Measurements from ENCODE around the gene IRF2BP1.

- no peak for TF ChIP-seq ISL1 (CRISPR knock-in tag; IDR thresholded peaks at IDR 0.05)
- no peak for TF ChIP-seq GLIS3 (CRISPR knock-in tag; IDR thresholded peaks at IDR 0.05)
- no peak for TF ChIP-seq ARNTL (CRISPR knock-in tag; IDR thresholded peaks at IDR 0.05; ENCODE audit: borderline replicate concordance, low read depth)
- no peak for TF ChIP-seq ZFP3 (CRISPR knock-in tag; IDR thresholded peaks at IDR 0.05)
- TF ChIP-seq ZNF565 (CRISPR knock-in tag; conservative IDR thresholded peaks at IDR 0.05; ENCODE audit: low read depth) = no peak
- TF ChIP-seq PATZ1 (CRISPR knock-in tag; IDR thresholded peaks at IDR 0.05; ENCODE audit: borderline replicate concordance) = no peak
- no peak for TF ChIP-seq RARB (CRISPR knock-in tag; IDR thresholded peaks at IDR 0.05)
- TF ChIP-seq ZNF8 (CRISPR knock-in tag; IDR thresholded peaks at IDR 0.05) = no peak
- no peak for TF ChIP-seq CSDC2 (CRISPR knock-in tag; IDR thresholded peaks at IDR 0.05)
- TF ChIP-seq ESRRG (CRISPR knock-in tag; IDR thresholded peaks at IDR 0.05) = no peak
- TF ChIP-seq ZFP30 (CRISPR knock-in tag; IDR thresholded peaks at IDR 0.05) = no peak
- no peak for TF ChIP-seq PPARA (CRISPR knock-in tag; IDR thresholded peaks at IDR 0.05; ENCODE audit: borderline replicate concordance)
- no peak for TF ChIP-seq CSRNP3 (CRISPR knock-in tag; IDR thresholded peaks at IDR 0.05)
- TF ChIP-seq ZNF70 (CRISPR knock-in tag; IDR thresholded peaks at IDR 0.05) = no peak
Measured at GRCh38 chr19:45865269-45865948, 20.5 kb downstream of the IRF2BP1 start.

Measured in SK-N-SH treated with all-trans-retinoic acid at 6 μM for 48 hours (cell line).